ENCODE measurements around the gene DHRSX. TPM values are rescaled to one million over a fixed set of nuclear protein-coding genes. Genes with fewer than 3 reads are reported as not detected.

The DHRSX gene
- total and polyA plus RNA-seq, 7 donors = 12.5 to 25.2 (median 16.1) TPM

DNA sequence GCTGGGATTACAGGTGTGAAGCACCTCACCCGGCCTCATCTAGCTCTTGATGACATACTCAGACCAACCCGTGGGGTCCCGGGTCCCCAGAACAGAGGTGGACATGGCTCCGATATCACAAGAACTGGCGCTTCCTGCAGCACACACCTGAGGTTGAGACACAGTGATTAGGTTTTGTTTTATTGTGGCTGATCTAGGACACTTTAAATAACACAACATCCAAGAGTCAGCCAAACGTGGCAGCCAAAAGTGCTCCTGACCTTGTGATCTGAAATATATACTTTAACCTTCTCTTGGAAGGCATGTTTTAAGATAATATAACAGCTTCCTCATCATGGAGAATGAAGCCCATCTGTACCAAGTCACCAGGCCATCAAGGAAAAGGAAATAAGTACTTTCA lies 198.9 kb downstream of the DHRSX start:
- Histone ChIP-seq H3K27me3 (no peaks in the 10 kb centered on the region), H3K9me3 (no peaks in the 10 kb centered on the region), H3K4me1 (no peaks in the 10 kb centered on the region), H3K27ac (no peak overlapping the region), H3K4me3 (no peak overlapping the region), H3K36me3 (no peaks in the 10 kb centered on the region)
- WGBS, 2 donors = 81 to 91% methylated on average over 6 of the region's 6 CpGs
- intact Hi-C loops (cut with DNase I) = no loop called here
- TF ChIP-seq, protein P1, sequence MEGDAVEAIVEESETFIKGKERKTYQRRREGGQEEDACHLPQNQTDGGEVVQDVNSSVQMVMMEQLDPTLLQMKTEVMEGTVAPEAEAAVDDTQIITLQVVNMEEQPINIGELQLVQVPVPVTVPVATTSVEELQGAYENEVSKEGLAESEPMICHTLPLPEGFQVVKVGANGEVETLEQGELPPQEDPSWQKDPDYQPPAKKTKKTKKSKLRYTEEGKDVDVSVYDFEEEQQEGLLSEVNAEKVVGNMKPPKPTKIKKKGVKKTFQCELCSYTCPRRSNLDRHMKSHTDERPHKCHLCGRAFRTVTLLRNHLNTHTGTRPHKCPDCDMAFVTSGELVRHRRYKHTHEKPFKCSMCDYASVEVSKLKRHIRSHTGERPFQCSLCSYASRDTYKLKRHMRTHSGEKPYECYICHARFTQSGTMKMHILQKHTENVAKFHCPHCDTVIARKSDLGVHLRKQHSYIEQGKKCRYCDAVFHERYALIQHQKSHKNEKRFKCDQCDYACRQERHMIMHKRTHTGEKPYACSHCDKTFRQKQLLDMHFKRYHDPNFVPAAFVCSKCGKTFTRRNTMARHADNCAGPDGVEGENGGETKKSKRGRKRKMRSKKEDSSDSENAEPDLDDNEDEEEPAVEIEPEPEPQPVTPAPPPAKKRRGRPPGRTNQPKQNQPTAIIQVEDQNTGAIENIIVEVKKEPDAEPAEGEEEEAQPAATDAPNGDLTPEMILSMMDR (IDR thresholded peaks at IDR 0.05) = no peak
- no peak for TF ChIP-seq POLR2AphosphoS5 (IDR thresholded peaks at IDR 0.05)
- TF ChIP-seq POLR2A (IDR thresholded peaks at IDR 0.05) = no peak
- TF ChIP-seq EP300 (IDR thresholded peaks at IDR 0.05) = no peak
- no peak for DNase-seq

DNA sequence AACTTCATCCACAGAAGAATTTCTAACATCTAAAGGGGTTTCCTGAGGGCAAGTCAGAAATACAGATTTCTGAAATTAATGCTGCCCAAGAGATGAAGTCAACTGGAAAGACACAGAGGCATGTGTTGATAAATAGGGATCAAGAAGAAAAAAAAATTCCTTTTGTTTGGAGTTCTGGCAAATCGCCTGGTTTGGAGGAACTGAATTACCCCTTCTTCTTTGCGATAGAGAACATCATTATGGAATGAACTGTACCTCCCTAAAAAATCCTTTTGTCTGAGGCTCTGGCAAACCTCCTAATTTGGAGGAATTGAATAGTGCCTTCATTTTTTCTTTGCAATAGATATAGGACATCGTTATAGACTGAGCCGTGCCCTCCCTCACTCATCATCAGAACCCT lies 200.9 kb downstream of the DHRSX start:
- Histone ChIP-seq H3K4me3 (no peak overlapping the region), H3K27ac (no peak overlapping the region), H3K27me3 (no peaks in the 10 kb centered on the region), H3K4me1 (no peaks in the 10 kb centered on the region), H3K36me3 (no peaks in the 10 kb centered on the region), H3K9me3 (no peaks in the 10 kb centered on the region)
- no peak for DNase-seq
- no peak for TF ChIP-seq POLR2A (IDR thresholded peaks at IDR 0.05)
- 66 to 74% methylated on average over 4 of the region's 4 CpGs for WGBS, 2 donors
- intact Hi-C loops (cut with DNase I) = no loop called here

DNA sequence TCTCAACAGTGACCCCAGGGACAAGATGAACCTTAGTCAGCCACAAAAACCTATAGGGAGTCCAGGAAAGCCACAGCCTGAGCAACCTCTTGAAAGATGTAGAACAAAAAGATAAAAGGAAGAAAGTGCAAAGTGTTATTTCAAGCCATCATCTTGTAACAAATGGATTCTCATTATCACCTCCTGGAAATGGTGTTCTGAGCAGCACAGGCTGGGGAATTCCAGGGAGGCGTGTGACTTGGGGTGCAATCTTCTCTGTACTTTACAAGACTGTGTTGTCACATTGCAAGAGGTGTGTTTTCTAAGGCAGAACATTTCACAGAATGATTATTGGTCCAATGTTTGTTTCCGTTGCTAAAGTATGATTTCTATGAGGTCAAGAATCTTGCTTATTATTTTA lies 214.0 kb downstream of the DHRSX start:
- H3K36me3 ChIP-seq = peaks cover 0 to 15% (median 3%) of the 10 kb centered on the region in 4 donors
- H3K9me3 ChIP-seq = no peaks in the 10 kb centered on the region
- H3K27me3 ChIP-seq = no peaks in the 10 kb centered on the region
- WGBS, 2 donors = 94 to 95% methylated on average over 2 of the region's 2 CpGs
- TF ChIP-seq POLR2A (IDR thresholded peaks at IDR 0.05) (no peak), EP300 (IDR thresholded peaks at IDR 0.05) (no peak), POLR2AphosphoS5 (IDR thresholded peaks at IDR 0.05) (no peak)
- TF ChIP-seq, protein P1 (IDR thresholded peaks at IDR 0.05) = no peak
- intact Hi-C loops (cut with DNase I) = no loop called here
- no peak overlapping the region for H3K27ac ChIP-seq
- no peak overlapping the region for H3K4me3 ChIP-seq
- H3K4me1 ChIP-seq = no peaks in the 10 kb centered on the region
- DNase-seq = no peak

DNA sequence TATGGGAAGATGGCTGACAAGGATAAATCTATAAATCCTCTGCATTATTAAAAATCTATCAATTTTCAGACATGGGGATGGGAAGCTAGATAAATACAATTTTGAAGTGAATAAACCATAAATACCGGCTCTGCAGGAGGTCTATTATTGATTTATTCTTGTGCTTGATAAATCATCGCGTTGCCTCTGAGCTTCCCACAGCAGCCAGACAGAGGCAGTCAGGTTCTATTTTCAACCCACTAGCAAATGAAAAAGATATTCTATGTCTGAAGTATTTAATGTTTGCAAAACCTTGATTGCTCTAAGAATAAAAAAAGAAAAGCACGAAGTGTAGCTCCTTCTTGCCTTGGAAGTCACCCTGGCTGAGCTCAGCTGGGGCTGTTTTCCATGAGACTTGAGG lies 216.2 kb downstream of the DHRSX start:
- Histone ChIP-seq H3K36me3 (peaks cover 0 to 3% (median 0%) of the 10 kb centered on the region in 4 donors), H3K9me3 (no peaks in the 10 kb centered on the region), H3K27me3 (no peaks in the 10 kb centered on the region), H3K27ac (no peak overlapping the region), H3K4me1 (no peaks in the 10 kb centered on the region), H3K4me3 (no peak overlapping the region)
- WGBS, 2 donors = 94 to 98% methylated on average over 4 of the region's 4 CpGs
- TF ChIP-seq, protein P1 (IDR thresholded peaks at IDR 0.05) = no peak
- TF ChIP-seq EP300 (IDR thresholded peaks at IDR 0.05) (no peak), POLR2AphosphoS5 (IDR thresholded peaks at IDR 0.05) (no peak), POLR2A (IDR thresholded peaks at IDR 0.05) (no peak)
- intact Hi-C loops (cut with DNase I) = no loop called here
- DNase-seq = no peak

DNA sequence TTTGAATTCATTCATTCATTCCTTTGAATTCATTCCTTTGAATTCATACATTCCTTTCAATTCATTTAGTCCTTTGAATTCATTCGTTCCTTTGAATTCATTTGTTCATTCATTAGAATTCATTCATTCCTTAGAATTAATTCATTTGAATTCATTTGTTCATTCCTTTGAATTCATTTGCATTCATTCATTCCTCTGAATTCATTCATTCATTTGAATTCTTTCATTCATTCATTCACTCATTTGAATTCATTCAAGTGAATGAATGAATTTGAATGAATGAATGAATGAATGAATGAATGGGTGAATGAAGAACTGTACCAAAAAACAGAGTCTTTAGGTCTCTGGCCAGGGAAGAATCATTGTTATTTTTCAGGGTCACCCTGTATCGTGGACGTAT lies 216.6 kb downstream of the DHRSX start:
- Histone ChIP-seq H3K36me3 (no peaks in the 10 kb centered on the region), H3K9me3 (no peaks in the 10 kb centered on the region), H3K4me3 (no peak overlapping the region), H3K27ac (no peak overlapping the region), H3K27me3 (no peaks in the 10 kb centered on the region), H3K4me1 (no peaks in the 10 kb centered on the region)
- no peak for TF ChIP-seq POLR2AphosphoS5 (IDR thresholded peaks at IDR 0.05)
- no peak for TF ChIP-seq EP300 (IDR thresholded peaks at IDR 0.05)
- TF ChIP-seq POLR2A (IDR thresholded peaks at IDR 0.05) = no peak
- TF ChIP-seq, protein P1 (IDR thresholded peaks at IDR 0.05) = no peak
- WGBS, 2 donors = 97 to 98% methylated on average over 3 of the region's 3 CpGs
- no peak for DNase-seq
- intact Hi-C loops (cut with DNase I) = no loop called here
